HEK293 (cell line): ENCODE measurements around the gene KLHL35.

ENCODE experiments used
- KLF10 ChIP-seq: fragments of 450-650 bp; IDR thresholded peaks from 2 replicates; pipeline ENCODE4 v1.5.1; 2018; ENCODE audit warnings: missing biosample characterization, mild to moderate bottlenecking, missing genetic modification characterization
- SP2 ChIP-seq: fragments of 450-650 bp; formaldehyde crosslinking; IDR thresholded peaks from 2 replicates; pipeline ENCODE4 v1.5.1; 2016; ENCODE audit warnings: missing biosample characterization, missing genetic modification characterization
- SP7 ChIP-seq: fragments of 450-650 bp; formaldehyde crosslinking; IDR thresholded peaks from 2 replicates; pipeline ENCODE4 v1.5.1; 2016; ENCODE audit warnings: missing biosample characterization, missing genetic modification characterization
- ZNF138 ChIP-seq: fragments of 450-650 bp; formaldehyde crosslinking; IDR thresholded peaks from 2 replicates; pipeline ENCODE4 v1.5.1; 2016; ENCODE audit warnings: missing biosample characterization, missing genetic modification characterization, borderline replicate concordance
- ZNF214 ChIP-seq: fragments of 450-650 bp; formaldehyde crosslinking; IDR thresholded peaks from 2 replicates; pipeline ENCODE4 v1.5.1; 2017; ENCODE audit warnings: missing biosample characterization, mild to moderate bottlenecking, missing genetic modification characterization, borderline replicate concordance
- ZNF416 ChIP-seq: fragments of 450-650 bp; formaldehyde crosslinking; IDR thresholded peaks from 2 replicates; pipeline ENCODE4 v1.5.1; 2016; ENCODE audit warnings: missing biosample characterization, missing genetic modification characterization
- ZNF530 ChIP-seq: fragments of 450-650 bp; formaldehyde crosslinking; IDR thresholded peaks from 2 replicates; pipeline ENCODE4 v1.5.1; 2016; ENCODE audit warnings: low read depth, missing biosample characterization, missing genetic modification characterization
- ZNF830 ChIP-seq: fragments of 450-650 bp; IDR thresholded peaks from 2 replicates; pipeline ENCODE4 v1.5.0; 2018; ENCODE audit warnings: missing biosample characterization, missing genetic modification characterization, low read depth, mild to moderate bottlenecking, moderate library complexity
- TF ChIP-seq, protein P1 (sequence below): fragments of 450-650 bp; formaldehyde crosslinking; IDR thresholded peaks from 2 replicates; pipeline ENCODE4 v1.5.1; 2016; ENCODE audit warnings: missing biosample characterization, missing genetic modification characterization
- TF ChIP-seq, protein P2 (sequence below): fragments of 450-650 bp; formaldehyde crosslinking; IDR thresholded peaks from 2 replicates; pipeline ENCODE4 v1.5.1; 2016; ENCODE audit warnings: missing biosample characterization, missing genetic modification characterization
- TF ChIP-seq, protein P3 (sequence below): fragments of 450-650 bp; formaldehyde crosslinking; IDR thresholded peaks from 2 replicates; pipeline ENCODE4 v1.5.1; 2016; ENCODE audit warnings: missing biosample characterization, missing genetic modification characterization

DNA sequence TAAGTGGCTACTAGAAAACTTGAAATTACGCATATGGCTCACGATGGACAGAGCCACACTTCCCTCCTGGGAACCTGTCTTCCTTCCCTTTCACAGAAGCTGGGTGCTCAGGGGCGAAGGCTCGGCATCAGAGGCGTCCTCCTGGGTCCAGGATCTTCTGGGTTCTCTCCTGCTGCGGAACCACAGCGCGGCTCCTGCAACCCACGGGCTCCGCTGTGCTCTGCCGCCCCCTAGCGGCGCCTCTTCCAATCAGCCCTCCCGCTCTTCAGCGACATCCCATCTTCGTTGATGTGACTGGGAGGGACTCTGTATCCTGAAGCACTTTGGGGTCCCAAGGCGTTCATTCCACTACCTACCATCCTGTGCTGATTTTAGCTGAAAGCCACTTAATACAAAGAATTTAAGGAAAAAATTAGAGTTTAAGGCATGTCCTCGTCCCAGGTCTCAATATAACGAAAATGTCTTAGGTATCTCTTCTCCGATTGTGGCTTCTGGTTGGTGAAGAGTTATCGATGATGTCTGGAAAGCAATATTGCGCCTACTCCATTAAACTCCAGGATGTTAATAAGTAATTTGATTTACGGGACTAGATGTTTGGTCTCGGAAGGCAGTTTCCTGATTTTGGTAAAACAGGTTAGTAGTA, 48.4 kb downstream of the KLHL35 start:
- TF ChIP-seq, protein P1, sequence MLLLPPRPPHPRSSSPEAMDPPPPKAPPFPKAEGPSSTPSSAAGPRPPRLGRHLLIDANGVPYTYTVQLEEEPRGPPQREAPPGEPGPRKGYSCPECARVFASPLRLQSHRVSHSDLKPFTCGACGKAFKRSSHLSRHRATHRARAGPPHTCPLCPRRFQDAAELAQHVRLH (tag by site-specific recombination): no peak
- no peak for TF ChIP-seq SP7 (tag by site-specific recombination)
- no peak for TF ChIP-seq ZNF530
- TF ChIP-seq SP2 (tag by site-specific recombination): no peak
- TF ChIP-seq ZNF416 (tag by site-specific recombination): no peak
- TF ChIP-seq, protein P2, sequence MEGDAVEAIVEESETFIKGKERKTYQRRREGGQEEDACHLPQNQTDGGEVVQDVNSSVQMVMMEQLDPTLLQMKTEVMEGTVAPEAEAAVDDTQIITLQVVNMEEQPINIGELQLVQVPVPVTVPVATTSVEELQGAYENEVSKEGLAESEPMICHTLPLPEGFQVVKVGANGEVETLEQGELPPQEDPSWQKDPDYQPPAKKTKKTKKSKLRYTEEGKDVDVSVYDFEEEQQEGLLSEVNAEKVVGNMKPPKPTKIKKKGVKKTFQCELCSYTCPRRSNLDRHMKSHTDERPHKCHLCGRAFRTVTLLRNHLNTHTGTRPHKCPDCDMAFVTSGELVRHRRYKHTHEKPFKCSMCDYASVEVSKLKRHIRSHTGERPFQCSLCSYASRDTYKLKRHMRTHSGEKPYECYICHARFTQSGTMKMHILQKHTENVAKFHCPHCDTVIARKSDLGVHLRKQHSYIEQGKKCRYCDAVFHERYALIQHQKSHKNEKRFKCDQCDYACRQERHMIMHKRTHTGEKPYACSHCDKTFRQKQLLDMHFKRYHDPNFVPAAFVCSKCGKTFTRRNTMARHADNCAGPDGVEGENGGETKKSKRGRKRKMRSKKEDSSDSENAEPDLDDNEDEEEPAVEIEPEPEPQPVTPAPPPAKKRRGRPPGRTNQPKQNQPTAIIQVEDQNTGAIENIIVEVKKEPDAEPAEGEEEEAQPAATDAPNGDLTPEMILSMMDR (tag by site-specific recombination): peak; percentile 70
- TF ChIP-seq ZNF138: no peak
- TF ChIP-seq KLF10 (tag by site-specific recombination): no peak
- no peak for TF ChIP-seq ZNF214 (tag by site-specific recombination)
- TF ChIP-seq, protein P3, sequence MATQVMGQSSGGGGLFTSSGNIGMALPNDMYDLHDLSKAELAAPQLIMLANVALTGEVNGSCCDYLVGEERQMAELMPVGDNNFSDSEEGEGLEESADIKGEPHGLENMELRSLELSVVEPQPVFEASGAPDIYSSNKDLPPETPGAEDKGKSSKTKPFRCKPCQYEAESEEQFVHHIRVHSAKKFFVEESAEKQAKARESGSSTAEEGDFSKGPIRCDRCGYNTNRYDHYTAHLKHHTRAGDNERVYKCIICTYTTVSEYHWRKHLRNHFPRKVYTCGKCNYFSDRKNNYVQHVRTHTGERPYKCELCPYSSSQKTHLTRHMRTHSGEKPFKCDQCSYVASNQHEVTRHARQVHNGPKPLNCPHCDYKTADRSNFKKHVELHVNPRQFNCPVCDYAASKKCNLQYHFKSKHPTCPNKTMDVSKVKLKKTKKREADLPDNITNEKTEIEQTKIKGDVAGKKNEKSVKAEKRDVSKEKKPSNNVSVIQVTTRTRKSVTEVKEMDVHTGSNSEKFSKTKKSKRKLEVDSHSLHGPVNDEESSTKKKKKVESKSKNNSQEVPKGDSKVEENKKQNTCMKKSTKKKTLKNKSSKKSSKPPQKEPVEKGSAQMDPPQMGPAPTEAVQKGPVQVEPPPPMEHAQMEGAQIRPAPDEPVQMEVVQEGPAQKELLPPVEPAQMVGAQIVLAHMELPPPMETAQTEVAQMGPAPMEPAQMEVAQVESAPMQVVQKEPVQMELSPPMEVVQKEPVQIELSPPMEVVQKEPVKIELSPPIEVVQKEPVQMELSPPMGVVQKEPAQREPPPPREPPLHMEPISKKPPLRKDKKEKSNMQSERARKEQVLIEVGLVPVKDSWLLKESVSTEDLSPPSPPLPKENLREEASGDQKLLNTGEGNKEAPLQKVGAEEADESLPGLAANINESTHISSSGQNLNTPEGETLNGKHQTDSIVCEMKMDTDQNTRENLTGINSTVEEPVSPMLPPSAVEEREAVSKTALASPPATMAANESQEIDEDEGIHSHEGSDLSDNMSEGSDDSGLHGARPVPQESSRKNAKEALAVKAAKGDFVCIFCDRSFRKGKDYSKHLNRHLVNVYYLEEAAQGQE (tag by site-specific recombination): no peak
- no peak for TF ChIP-seq ZNF830 (tag by site-specific recombination)
